ENCODE results near the gene NLRP14.

NLRP14 gene, protein sequence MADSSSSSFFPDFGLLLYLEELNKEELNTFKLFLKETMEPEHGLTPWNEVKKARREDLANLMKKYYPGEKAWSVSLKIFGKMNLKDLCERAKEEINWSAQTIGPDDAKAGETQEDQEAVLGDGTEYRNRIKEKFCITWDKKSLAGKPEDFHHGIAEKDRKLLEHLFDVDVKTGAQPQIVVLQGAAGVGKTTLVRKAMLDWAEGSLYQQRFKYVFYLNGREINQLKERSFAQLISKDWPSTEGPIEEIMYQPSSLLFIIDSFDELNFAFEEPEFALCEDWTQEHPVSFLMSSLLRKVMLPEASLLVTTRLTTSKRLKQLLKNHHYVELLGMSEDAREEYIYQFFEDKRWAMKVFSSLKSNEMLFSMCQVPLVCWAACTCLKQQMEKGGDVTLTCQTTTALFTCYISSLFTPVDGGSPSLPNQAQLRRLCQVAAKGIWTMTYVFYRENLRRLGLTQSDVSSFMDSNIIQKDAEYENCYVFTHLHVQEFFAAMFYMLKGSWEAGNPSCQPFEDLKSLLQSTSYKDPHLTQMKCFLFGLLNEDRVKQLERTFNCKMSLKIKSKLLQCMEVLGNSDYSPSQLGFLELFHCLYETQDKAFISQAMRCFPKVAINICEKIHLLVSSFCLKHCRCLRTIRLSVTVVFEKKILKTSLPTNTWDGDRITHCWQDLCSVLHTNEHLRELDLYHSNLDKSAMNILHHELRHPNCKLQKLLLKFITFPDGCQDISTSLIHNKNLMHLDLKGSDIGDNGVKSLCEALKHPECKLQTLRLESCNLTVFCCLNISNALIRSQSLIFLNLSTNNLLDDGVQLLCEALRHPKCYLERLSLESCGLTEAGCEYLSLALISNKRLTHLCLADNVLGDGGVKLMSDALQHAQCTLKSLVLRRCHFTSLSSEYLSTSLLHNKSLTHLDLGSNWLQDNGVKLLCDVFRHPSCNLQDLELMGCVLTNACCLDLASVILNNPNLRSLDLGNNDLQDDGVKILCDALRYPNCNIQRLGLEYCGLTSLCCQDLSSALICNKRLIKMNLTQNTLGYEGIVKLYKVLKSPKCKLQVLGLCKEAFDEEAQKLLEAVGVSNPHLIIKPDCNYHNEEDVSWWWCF

DNA sequence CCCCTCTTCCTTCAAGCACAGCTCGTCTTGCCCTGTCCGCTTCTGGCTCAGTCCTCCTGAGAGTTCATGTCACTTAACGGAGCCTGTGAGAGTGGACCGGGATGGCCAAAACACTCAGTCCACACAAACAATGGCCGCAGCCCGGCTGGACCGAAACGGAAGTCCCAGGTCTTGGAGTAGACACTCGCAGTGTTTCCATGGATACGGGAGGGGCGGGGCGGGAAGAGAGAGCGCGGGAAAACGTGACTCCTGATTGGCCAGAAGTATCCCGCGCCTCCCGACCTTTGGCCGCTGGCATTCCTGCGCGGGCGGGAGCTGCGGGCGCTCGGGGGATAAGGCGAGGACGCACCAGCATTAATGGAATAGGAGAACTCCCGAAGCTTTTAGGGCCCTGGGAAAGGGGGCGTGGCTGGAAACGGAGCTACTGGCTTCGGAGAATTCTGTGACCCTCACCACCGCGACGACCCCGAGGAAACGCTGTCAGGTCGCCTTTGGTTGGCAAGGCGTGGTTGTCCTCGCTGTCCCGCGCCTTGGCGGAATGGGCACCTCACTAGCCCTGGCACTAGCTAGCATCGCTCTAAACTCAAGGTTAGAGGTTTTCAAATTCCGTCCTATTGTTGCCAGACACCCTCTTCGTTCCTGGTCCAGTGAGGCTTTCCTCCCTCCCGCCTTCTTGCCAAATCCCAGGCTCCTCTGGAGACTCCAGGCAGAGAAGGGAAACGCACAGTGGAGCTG, at the start of gene NLRP14, which contains the start of gene ZNF214:
TSS of gene NLRP14 (plus strand) at position 297 of the 735 bp plus-strand sequence. CDS start 18,108 bp downstream, outside the sequence.
TSS of gene ZNF214 (minus strand) at position 164 of the 735 bp plus-strand sequence. CDS start 17,511 bp downstream, outside the sequence.
- DNase-seq (ENCODE audit: low spot score) = peak; percentile 15

DNA sequence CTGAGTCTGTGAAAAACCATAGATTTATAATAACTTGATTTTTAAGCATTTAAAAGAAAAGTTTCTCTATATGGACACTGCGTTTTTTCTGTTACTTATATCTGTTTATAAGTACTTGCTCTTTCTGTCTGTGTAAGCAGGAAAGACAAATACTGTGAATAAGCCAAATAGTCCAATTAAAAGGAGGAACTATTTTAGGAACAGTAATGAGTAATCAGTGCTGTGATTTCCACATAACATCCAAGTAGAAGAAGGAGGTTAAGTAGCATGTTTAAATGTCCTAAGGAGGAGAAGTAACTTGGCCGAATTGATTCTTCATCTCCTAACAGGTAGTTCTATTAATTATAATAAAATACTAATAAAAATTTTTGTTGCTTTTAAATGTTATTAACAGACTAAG, 40.9 kb upstream of the NLRP14 start:
- no peak for DNase-seq (ENCODE audit: low spot score)

DNA sequence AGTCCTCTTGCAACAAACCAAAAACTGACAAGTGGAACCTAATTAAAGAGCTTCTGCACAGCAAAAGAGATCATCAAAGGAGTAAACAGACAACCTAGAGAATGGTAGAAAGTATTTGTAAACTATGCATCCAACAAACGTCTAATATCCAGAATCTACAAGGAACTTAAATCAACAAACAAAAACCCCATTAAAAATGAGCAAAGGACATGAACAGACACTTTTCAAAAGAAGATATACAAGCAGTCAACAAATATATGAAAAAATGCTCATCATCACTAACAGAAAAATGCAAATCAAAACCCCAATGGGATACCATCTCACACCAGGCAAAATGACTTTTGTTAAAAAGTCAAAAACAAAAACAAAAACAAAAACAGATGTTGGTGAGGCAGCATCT, 33.8 kb upstream of the NLRP14 start:
- no peak for DNase-seq (ENCODE audit: low spot score)

DNA sequence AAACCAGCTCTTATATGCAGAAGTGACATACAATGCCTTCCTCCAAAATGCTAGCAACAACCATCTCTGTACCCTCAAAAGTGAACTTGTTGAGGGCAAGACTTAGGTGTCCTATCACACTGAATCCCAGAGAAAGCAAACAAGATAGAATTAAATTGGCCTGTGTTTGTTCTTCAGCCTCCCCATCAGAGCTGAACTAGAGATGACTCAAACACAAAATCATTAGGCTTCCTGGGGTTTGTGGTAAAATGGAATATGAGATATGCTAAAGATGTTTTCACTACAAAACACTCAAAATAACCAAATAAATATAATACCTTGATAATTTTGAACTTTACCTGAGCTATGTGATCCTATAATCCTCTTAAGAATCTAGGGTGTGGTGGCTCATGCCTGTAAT, 31.8 kb upstream of the NLRP14 start:
- no peak for DNase-seq (ENCODE audit: low spot score)

DNA sequence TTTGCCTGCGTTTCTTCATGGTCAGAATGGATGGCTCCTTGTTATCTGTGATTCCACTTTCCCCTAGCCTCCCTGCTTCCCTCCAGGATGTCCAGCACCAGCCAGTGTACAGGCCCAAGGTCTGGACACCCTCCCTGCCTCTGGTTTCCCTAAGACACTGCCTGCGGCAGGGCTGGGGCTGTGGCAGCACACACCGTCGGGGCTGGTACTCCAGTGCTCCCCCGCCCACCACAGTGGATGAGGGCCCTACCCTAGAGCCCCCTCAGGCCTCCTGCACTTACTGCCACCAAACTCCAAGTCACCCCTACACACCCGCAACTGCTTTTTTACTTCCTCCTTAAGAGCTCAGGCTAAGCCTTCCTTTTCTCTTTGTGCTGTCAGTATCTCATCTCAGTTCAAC, 29.1 kb upstream of the NLRP14 start:
- DNase-seq (ENCODE audit: low spot score) = no peak

DNA sequence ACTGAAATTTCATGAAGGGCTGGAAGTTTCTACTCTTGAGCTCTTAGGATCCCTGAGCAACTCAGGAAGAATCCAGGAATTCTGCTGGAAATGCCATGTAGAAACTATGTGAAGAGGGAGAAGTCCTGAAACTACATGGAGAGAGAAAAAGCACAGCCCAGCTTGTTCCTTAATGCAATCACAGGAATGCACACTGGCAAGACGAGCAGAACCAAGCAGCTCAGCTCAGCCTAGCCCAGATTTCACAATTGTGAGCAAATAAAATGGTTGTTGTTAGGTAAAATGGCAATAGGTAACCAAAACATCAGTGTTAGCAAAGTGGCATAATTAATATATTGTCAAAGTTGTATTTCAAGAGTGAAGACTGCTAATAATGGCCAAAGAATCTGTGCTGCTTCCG, 28.3 kb upstream of the NLRP14 start:
- no peak for DNase-seq (ENCODE audit: low spot score)

DNA sequence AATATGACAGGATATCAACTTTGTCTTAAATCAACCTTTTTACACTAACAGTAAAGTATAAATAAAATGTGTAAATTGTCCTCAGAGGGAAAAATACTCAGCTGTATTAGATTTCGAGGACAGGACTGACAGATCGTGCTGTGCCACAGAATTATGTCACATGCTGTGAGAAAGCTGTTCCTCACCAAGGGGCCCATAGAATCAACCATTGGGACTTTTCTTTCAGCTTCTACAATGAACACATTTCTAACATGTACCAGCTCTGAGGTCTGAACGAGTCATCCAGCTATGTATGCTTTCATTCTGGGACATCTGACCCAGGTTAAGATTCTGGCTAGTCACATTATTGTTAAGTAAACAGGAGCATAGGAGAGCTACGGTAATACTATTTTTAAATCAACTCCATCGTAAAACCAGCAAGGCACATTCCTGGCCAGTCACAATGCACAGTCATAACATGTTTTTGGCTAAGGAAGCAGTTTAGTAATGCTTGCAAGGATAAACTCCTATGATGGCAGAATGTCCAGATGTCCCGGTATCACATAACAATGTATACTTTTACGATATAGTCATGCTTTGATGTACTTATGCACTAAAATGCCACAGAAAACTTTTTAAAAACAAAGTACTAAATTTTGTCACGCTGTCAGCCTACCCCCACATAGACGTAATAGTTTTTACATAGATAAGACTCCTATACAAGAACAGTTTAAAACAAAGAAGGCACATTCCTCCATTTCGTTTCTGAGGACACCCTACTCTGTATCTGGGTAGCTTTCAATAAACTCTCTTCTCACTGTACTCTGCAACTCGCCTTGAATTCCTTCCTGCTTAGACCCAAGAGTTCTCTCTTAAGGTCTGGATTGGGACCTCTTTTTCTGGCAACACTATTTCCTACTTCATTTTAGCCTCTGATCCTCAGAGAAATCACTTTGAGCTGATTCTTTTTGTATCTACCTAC, 27.5 kb upstream of the NLRP14 start:
- no peak for DNase-seq (ENCODE audit: low spot score)

DNA sequence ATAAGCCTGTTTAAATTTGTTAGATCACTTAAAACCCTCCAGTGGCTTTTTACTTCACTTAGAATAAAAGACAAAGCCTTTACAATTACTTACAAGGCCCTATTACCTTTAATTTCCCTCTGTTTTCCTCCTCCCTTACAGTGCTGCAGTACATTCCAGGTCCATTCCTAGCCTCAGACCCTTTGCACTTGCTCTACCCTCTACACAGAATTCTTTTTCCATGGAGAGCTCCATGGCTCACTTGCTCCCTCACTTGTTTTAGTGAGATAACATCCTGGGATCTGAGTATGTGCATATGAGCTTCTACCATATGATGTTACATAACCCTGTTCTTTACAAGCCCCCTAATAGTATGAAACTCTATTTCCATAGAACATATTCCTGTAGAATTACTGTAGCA, 24.6 kb upstream of the NLRP14 start:
- DNase-seq (ENCODE audit: low spot score) = no peak

DNA sequence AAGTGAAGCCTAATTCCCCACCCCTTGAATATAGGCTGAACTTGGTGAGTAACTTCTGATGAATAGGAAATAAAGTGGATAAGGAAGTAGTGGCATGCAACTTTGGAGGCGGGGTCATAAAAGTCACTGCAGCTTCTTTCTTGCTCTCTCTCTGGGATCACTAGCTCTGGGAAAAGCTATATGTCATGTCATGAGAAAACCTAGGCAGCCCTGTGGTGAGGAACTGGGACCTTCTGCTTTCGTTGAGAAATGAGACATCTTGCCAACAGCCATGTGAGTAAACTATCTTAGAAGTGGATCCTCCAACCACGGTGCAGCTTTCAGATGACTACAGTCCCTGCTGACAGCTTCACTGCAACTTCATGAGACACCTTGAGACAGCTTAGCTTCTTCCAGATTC, 15.8 kb upstream of the NLRP14 start:
- no peak for DNase-seq (ENCODE audit: low spot score)

DNA sequence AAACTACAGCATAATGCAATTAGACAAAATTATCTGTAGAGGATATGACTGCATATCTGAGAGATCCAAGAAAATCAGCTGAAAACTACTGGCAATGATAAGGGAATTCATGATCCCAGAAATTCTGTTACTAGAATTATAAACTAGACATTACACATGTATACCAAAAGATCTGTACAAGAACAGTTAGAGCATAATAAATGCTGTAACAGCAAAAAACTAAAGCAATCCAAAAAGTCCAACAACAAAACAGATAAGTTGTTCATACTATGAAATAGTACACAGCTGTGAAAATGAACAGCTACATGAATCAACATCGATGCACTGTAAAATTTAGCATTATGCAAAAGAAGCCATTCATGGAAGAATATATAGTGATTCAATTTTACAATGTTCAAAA, 6.2 kb upstream of the NLRP14 start:
- no peak for DNase-seq (ENCODE audit: low spot score)

DNA sequence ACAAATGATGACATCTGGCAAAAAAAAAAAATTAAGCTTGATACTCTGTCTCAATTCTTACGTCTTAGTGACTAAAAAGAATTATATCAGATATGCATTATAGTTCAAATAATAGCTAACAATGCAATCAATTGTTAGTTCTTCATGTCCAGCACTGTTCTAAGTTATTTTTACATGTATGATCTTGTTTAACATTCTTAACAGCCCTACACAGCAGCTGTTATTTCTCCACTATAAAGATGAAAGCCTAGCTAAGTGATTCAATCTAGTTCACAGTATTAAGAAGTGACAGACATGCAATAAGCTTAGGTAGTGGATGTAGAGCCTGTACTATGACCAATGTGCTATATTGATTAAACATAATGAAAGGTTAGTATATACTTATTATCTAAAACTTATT, 4.3 kb upstream of the NLRP14 start:
- no peak for DNase-seq (ENCODE audit: low spot score)

DNA sequence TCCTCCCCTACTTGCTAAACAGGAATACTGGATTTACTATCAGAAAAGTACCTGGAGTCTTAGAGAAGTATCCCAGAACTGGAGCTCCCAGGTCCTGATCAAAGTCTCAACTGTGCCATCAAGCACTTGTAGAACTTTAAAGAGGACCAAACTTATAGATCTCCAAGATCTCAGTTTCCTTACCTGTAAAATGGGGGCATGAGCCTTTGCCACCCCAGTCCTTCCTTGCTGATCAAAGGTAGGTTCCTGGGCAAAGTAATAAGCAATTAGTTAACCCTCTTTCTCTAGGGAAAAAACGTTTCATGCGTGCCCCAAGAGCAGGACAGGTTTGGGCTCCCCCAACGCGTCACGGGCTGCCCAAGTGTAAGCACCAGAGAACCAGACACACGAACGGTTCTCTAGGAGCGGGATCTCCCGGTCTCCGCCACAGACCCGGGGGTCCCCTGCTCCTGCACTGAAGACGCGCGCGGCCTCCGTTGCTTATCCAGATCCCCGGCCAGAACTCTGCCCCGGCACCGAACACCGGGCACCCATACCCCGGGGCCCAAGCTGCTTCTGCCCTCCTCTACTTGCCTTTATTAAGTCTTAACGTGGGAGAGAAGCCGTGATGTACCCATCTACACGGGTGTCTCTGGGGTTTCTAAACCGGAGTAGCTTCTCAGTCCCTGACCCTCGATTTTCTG, 638 bp upstream of the NLRP14 start:
- DNase-seq (ENCODE audit: low spot score) = peak; percentile 2

DNA sequence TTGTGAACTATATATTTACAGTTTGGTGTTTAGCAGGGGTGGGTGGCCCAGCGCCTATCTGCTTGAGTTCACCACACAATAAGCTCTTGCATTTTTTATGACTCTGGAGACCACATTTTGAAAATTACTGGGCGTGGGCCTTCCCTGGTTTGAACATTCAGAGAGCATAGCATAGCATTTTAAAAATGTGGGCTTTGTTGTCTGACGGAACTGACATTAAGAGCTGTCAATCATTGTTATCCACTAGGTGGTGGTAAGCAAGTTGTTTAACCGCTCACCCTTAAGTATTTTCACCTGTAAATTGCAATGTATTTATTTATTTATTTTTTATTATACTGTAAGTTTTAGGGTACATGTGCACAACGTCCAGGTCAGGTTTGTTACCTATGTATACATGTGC, 1.0 kb downstream of the NLRP14 start:
- no peak for DNase-seq (ENCODE audit: low spot score)

DNA sequence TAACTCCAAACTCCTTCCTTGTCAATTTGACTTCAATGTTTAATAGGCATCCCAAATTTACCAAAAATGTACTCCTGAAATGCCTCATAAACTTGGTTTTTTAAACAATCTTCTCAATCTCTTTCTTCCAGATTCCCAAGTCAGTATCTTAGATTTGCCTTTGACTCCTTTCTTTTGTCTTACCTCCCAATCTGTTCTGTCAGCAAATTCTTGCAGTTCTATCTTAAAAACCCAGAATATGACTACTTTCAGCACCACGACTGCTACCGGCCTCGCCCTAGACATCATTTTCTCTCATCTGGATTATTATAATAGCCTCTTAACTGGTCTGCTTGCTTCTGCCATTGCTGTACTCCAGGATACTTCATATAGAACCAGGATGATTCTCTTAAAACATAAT, 7.9 kb downstream of the NLRP14 start:
- no peak for DNase-seq (ENCODE audit: low spot score)

DNA sequence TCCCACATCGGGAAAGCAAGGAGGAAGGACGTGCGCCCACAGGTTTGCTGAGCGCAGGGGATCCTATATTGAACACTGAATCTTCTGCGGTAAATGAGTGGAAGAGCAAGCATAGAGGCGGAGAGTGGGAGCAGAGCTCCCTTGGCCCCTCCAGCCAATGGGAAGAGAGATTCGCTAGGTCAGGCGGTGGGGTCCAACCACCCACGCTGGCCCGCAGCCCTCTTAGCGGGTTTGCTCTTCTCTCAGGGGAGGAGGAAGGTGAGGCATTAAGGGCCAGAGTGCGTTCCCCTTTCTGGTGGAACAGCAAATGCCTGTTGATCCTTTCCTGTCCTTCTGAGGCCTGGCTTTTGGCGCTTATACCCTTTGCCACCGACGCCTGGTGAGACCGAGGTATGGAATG, 10.6 kb downstream of the NLRP14 start:
- DNase-seq (ENCODE audit: low spot score) = no peak

DNA sequence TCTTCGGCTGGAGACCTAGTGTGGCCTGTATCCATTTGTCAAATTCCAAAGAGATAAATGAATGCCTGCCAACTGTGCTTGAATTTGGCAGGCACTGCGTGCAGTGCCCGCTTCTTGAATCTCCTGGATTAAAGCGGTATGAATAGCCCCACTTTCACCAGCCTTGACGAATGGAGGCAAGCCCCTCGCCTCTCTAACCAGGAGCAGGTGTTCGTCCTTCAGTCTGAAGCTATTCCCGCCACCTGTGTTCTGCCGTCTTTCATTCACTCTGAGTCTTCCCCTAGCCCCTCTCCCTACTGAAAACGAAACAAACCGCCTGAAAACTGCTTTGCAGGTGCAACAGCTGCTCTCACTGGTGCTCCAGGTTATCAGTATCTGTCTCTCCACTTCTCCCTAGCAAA, 11.2 kb downstream of the NLRP14 start:
- DNase-seq (ENCODE audit: low spot score) = no peak

DNA sequence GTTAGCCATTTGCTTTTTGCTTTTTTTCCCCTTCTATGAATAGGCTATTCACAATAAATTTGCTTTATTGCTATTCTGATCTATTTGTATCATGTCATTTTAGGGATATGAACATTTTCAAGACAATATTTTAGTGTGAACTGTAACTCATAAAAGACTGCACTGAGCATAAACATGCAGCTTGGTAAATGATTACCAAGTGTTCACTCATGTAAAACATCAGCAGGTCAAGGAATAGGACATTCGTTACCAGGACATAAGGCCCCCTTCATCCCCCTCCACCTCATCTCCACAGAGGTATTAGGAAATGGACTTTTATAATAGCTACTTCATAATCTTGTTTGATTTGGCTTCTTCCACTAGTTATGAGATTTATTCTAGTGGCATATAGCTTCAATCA, 12.4 kb downstream of the NLRP14 start:
- DNase-seq (ENCODE audit: low spot score) = no peak

DNA sequence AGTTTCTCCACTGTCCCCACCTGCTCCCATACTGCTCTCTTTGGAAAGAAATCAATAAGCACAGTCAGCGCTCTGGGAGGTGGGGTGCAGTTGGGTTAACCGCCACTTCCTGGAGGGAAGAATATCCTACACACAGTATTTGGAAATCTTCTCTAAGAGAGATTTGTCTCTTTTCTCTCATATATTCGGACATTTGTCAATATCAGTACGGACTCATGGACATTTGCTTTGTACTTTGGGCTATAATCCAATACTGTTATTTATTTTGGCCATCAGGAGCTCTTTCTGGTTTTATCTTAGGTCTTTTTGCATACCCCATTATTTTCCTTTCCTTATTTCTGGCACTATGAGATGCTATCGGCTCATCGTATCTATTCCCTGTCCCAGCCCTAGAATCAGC, 13.7 kb downstream of the NLRP14 start:
- DNase-seq (ENCODE audit: low spot score) = no peak

DNA sequence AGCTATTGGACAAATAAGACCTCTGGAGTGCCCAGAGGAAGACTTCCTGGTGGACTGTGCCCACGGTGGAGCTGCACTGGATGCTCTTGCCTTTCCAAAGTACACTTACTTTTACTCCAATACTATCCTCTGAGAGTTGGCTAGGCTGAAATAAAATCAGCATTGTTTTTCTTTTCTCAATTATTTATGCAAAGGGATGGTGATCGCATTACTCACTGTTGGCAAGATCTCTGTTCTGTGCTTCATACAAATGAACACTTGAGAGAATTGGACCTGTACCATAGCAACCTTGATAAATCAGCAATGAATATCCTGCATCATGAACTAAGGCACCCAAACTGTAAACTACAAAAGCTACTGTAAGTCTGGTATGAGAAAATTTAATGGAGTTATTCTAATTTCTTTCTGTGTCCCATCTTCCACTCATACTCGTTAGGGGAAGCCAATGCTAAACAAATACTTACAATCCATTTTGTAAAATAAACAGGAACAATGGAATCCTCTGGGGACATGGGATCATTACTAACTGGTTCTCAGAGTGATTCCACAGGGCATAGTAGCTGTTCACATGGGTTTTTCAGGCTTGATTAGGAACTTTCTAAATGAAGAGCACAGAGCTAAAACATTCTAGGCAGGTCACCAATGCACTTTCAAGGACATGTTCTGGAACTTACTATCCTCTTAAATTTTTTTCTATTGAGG, 26.3 kb downstream of the NLRP14 start:
- no peak for DNase-seq (ENCODE audit: low spot score)

DNA sequence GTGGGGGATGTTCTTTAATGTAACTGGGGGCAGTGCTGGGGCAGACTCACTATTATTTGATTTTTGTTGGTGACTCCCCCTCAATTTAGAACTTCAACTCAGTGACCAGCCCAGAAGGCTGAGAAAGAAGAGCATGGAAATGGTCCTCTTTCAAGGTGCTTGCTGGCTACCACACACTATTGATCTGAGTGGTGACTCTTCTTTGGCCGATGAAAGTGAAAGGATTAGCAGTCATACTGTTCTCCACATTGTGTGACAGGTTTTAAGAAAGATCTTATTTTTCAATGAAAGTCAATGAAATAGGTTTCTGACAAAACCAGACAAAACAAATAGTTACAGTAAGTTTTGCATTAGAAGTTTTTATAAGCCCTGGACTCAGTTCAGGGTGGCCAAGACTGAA, 29.9 kb downstream of the NLRP14 start:
- no peak for DNase-seq (ENCODE audit: low spot score)
